DMS 273 treated with DMSO at 0.1 percent for 48 hours (cell line): ENCODE measurements around the gene LRATD1.

Source experiments
- DNase-seq: peaks from one replicate; lab custom pipeline; 2025; lab: John Stamatoyannopoulos, UW

The LRATD1 gene

GRCh38 chr2:14633461-14634181 lies 1.1 kb downstream of the LRATD1 start:
- DNase-seq: no peak

GRCh38 chr2:14634182-14634488 lies 1.6 kb downstream of the LRATD1 start:
- DNase-seq: no peak

GRCh38 chr2:14634489-14635390 lies 2.2 kb downstream of the LRATD1 start:
- DNase-seq: peak; percentile 13

GRCh38 chr2:14635391-14635871 lies 2.9 kb downstream of the LRATD1 start:
- DNase-seq: no peak

- DNase-seq: no peak
Observed at GRCh38 chr2:14638488-14638887, 6.0 kb downstream of the LRATD1 start.

- DNase-seq: no peak
Observed at GRCh38 chr2:14641116-14641515, 8.6 kb downstream of the LRATD1 start.

- DNase-seq: no peak
Observed at GRCh38 chr2:14642499-14642898, 10.0 kb downstream of the LRATD1 start.

GRCh38 chr2:14647714-14648113 lies 15.2 kb downstream of the LRATD1 start:
- no peak for DNase-seq

- no peak for DNase-seq
Observed at GRCh38 chr2:14650066-14650465, 17.5 kb downstream of the LRATD1 start.

- DNase-seq: no peak
Observed at GRCh38 chr2:14654835-14655282, 22.3 kb downstream of the LRATD1 start.

- no peak for DNase-seq
Observed at GRCh38 chr2:14656146-14656545, 23.6 kb downstream of the LRATD1 start.

GRCh38 chr2:14661163-14661562 lies 28.6 kb downstream of the LRATD1 start:
- no peak for DNase-seq

GRCh38 chr2:14673351-14673875 lies 40.9 kb downstream of the LRATD1 start:
- DNase-seq: no peak

- DNase-seq: no peak
Observed at GRCh38 chr2:14675489-14675888, 43.0 kb downstream of the LRATD1 start.

- DNase-seq: no peak
Observed at GRCh38 chr2:14676371-14676770, 43.9 kb downstream of the LRATD1 start.

GRCh38 chr2:14677039-14677438 lies 44.5 kb downstream of the LRATD1 start:
- DNase-seq: no peak

- DNase-seq: no peak
Observed at GRCh38 chr2:14678761-14679160, 46.2 kb downstream of the LRATD1 start.

GRCh38 chr2:14681608-14682007 lies 49.1 kb downstream of the LRATD1 start:
- no peak for DNase-seq
